GM12891 (cell line): ENCODE measurements around the gene SERPINI1.

ENCODE experiments used
- POLR2A ChIP-seq: IDR thresholded peaks from 2 replicates; pipeline ENCODE4 v1.6.1; 2011; ENCODE audit warnings: low read depth, low read length, control low read depth
- POLR2AphosphoS5 ChIP-seq: IDR thresholded peaks from 2 replicates; pipeline ENCODE4 v1.6.1; 2011; ENCODE audit warnings: low read depth, low read length, control low read depth
- POU2F2 ChIP-seq: IDR thresholded peaks from 2 replicates; pipeline ENCODE4 v1.6.1; 2011; ENCODE audit warnings: low read depth, mild to moderate bottlenecking, control low read depth, low read length, moderate library complexity
- SPI1 ChIP-seq: IDR thresholded peaks from 2 replicates; pipeline ENCODE4 v1.6.1; 2011; ENCODE audit warnings: low read depth, low read length, control low read depth
- TAF1 ChIP-seq: IDR thresholded peaks from 2 replicates; pipeline ENCODE4 v1.6.1; 2011; ENCODE audit warnings: low read depth, low read length, control low read depth

DNA sequence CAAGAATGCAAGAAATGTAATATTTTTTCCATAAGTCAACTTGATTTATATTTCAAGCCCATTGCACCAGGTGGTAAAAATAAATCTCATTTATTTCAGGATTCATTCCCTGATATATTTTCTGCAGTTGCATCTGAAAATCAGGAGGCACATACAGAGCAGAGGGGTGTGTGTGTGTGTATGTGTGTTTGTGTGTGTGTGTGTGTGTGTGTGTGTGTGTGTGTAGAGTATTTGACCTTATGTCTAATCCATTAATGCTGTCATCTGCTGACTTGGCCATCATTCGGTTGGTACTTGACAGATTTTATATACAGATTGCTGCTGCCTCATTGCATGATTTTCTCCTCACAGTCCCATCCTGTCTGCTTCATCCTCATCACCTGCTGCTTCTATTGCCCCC lies 118.5 kb downstream of the SERPINI1 start:
- TF ChIP-seq TAF1 (no peak), POLR2A (no peak), SPI1 (no peak), POLR2AphosphoS5 (no peak), POU2F2 (no peak)
